Activated CD8-positive, alpha-beta memory T cell treated with anti-CD3 and anti-CD28 coated beads for 4 hours (primary cell): Measurements from ENCODE around the gene ADAMTSL2.

Experiments
- DNase-seq, 2 donors: peaks; one replicate each; pipeline ENCODE4 v3.0.0-alpha.2; 2020; ENCODE audit warnings: low read depth in 2 of 2

ADAMTSL2 gene

DNA sequence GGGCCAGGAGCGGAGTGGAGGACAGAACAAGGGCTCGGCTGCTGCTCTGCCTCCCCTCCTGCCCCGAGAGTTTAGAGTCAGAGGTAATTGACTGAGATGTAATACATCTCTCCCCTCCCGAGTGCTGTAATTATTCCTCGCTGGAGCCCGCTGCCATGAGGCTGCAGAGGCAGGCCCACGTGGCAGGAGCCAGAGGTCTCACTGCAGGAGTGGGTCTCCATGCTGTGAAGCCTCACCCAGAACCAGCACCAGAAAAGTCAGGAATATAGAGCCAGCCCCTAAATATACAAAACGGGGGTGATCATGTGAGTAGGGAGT is 72.2 kb downstream of the ADAMTSL2 start:
- DNase-seq = no peak

- no peak for DNase-seq
Measured at GRCh38 chr9:133607381-133607780, 72.9 kb downstream of the ADAMTSL2 start.

DNA sequence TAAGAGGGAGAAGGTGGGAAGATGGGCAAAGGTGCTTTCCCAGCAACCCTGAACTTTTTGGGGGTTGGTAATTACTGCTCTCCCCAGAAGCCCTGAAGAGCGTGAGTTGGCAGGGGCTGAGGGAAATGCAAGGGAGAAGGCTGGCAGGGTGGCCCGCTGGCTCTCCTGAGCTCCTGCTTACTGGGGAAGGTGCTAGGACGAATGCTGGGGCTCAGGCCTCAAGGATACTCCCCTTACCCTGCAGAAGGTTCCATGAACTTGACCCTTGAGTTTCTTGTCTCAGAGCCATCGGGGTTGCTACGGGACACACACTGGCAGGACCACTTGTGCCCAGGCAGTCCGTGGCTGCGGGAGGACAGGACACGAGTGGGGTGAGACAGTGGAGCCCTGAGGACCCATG is 73.5 kb downstream of the ADAMTSL2 start:
- no peak for DNase-seq

GRCh38 chr9:133608382-133608781 is 73.9 kb downstream of the ADAMTSL2 start:
- DNase-seq = no peak

- DNase-seq = no peak
Measured at GRCh38 chr9:133608889-133609288, 74.4 kb downstream of the ADAMTSL2 start.

- no peak for DNase-seq
Measured at GRCh38 chr9:133609311-133610098, 75.0 kb downstream of the ADAMTSL2 start, which contains the start of gene FAM163B. TSS of gene FAM163B (minus strand) at chr9:133609389. CDS start at chr9:133580223, 29,166 bp downstream.

- DNase-seq = no peak
Measured at GRCh38 chr9:133610845-133611244, 76.3 kb downstream of the ADAMTSL2 start.

DNA sequence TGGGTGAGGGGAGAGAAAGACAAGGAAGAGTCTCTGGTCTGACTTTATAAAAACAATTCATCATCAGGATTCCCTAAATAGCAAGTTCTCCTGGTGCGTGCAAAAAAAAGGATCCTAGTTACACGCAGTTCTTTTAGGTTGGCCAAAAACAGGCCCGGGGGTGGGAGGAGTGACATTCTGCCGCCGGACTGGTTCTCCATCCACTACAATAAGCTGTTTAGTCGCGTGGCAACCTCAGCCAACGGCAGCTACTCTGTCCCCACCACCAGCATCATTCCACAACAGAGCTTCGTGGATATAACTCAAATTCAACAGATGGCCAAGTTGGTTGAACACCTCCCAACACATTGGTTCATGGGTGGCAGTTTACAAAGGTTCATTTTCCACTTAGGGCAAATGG is 77.5 kb downstream of the ADAMTSL2 start:
- no peak for DNase-seq

DNA sequence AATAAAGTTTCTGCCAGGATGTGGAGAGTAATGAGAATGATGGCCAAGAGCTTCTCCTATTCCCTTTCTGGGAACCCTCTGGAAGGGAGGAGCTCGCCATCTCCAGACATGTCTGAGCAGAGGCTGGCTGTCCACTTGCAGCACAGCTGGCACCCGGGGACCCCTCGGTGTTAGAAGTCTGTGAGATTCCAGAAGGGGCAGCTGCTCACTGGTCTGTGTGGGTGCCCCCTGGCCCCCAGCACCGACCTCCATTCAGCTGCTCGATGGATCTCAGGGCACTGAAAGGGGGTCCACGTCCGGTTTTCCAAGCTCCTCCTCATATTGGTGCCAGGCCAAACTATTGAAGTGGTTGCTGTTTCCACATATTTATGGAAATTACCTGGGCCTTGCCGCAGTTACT is 78.3 kb downstream of the ADAMTSL2 start:
- no peak for DNase-seq

DNA sequence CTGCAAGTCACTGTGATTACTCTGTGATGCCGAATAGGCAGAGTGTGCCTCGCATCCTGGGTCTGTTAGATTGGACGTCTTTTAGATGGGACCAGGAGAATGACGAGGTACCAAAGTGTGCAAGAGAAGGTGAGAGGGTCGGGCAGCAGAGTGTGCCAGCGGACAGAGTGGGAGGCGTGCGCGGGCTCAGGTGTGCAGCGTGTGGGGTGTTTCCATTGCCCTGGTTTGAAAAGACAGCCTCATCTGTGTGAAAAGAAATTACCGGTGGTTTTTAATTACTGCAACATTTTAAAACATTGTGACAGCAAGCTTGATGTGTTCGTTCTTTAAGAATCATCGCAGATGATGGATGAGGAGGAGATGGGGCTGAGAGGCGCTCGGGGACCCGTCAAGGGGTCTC is 78.9 kb downstream of the ADAMTSL2 start:
- no peak for DNase-seq

- DNase-seq = no peak
Measured at GRCh38 chr9:133614056-133614455, 79.6 kb downstream of the ADAMTSL2 start.

GRCh38 chr9:133614678-133615077 is 80.2 kb downstream of the ADAMTSL2 start:
- no peak for DNase-seq

DNA sequence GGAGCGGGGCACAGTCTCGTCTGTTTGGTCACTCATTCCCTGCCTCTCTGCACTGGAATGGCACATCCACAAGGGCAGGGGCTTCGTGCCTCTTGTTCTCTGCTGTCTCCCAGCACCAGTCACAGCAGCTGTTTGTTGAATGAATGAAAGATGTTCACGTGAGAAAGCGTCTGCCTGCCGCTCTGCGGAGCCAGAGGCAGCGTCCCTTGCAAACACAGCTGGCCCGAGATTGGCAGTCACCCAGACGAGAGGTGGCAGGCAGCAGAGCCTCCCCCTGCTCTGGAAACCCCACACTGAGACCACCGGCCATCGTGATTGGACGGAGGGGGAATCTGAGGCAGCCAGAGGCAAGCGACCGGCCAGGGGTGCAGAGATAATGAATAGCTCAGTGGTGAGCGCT is 80.7 kb downstream of the ADAMTSL2 start:
- no peak for DNase-seq

GRCh38 chr9:133615606-133616188 is 81.2 kb downstream of the ADAMTSL2 start:
- no peak for DNase-seq

DNA sequence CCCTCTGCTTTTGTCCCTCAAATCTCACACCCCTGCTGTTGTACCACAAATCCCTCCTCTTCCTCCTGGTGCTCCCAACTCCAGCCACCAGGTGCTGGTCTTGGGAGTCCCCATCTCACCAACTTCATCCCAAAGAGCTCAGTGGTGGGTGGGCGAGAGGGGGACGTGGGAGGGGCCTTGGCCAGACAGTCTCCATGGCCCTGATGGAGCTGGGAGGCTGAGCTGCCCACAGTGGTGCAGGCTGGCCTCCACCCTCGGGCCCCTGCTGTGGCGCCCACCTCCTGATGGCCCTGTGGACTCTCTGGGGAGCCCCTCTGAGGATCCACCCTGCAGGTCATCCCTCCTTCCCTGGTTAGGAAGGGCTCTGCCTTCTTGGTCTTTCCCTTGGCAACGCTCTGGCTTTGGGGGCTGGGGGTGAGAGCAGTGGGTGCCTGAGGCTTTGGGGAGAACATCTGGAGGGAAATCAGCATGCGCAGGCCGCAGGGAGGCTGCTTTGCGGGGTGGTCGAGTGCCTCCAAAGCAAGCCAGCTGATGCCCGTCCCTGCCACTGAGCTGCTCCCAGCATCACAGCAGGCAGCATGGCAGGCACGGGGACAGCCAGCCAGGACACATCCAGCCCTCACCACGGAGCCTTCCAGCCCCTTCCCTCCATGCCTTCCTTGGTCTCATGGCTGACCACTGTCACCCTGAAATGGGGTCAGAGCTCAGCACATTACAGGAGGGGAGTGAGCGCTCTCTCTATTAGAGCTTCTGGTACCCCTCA is 82.3 kb downstream of the ADAMTSL2 start:
- no peak for DNase-seq

DNA sequence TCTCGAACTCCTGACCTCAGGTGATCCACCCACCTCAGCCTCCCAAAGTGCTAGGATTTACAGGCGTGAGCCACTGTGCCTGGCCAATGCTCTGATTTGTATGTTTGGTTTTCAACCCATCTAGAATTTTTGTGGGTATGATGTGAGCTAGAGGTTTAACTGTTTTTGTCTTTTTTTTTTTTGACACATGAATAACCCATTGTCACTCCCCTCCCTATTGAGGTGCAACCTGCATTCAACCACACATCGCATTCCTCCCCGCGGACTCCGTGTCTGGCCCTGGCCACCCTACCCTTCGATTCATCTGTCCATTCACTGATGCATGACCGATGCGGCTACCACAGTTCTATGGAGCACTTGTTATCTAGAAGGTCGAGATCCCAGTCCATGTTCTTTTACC is 84.2 kb downstream of the ADAMTSL2 start:
- DNase-seq = no peak

- peak; percentile 25 to 30 for DNase-seq
Measured at GRCh38 chr9:133619791-133620190, 85.3 kb downstream of the ADAMTSL2 start.

GRCh38 chr9:133621725-133622267 is 87.3 kb downstream of the ADAMTSL2 start:
- DNase-seq = no peak

DNA sequence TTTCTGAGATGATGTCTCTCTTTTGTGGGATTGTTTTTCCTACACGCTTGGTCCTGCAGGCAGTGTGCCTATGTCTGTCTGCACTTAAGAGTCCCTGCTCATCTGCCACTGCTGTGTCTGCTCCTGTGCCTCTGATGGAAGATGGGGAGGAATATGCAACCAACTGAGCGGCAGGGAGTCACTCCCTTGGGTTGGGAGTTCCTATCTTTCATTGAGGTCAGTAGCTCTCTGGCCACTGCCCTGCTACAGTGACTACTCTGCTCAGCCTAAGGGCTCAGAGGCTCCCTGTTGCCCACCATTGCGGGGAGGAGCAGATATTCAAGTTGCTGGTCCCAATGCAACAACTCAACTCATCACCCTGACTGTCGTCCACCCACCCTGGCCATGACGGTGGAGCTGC is 88.1 kb downstream of the ADAMTSL2 start:
- no peak for DNase-seq
